Memory B cell (primary cell): ENCODE data around the gene GIPR.
"Not testable (repeated sequence)": the region's sequence is repeated elsewhere in the genome, so short reads cannot be mapped to it uniquely, and the experiment has no call there.

ENCODE experiments used
- ATAC-seq: fragments of 150-1000 bp; cut with Tn5 transposase; 2 replicates; pipeline ENCODE4 v1.10.0; 2021; ENCODE audit warnings: low read depth, mild to moderate bottlenecking, moderate library complexity
- DNase-seq, 2 donors: peaks; one replicate each; pipeline ENCODE4 v3.0.0; 2022; ENCODE audit warnings: low spot score in 2 of 2
- H3K27ac Mint-ChIP-seq: one replicate; pipeline ENCODE4 v1.8.0; 2022; ENCODE audit warnings: mild to moderate bottlenecking, moderate library complexity, mixed read lengths
- H3K27me3 Mint-ChIP-seq: one replicate; pipeline ENCODE4 v1.8.0; 2022; ENCODE audit warnings: mixed read lengths
- H3K36me3 Mint-ChIP-seq: one replicate; pipeline ENCODE4 v1.8.0; 2022; ENCODE audit warnings: mild to moderate bottlenecking, mixed read lengths
- H3K4me1 Mint-ChIP-seq: one replicate; pipeline ENCODE4 v1.8.0; 2022; ENCODE audit warnings: mixed read lengths
- H3K4me3 Mint-ChIP-seq: one replicate; pipeline ENCODE4 v1.8.0; 2022; ENCODE audit warnings: mild to moderate bottlenecking, moderate library complexity, mixed read lengths
- H3K9me3 Mint-ChIP-seq: one replicate; pipeline ENCODE4 v1.8.0; 2022; ENCODE audit warnings: mixed read lengths

Gene GIPR

DNA sequence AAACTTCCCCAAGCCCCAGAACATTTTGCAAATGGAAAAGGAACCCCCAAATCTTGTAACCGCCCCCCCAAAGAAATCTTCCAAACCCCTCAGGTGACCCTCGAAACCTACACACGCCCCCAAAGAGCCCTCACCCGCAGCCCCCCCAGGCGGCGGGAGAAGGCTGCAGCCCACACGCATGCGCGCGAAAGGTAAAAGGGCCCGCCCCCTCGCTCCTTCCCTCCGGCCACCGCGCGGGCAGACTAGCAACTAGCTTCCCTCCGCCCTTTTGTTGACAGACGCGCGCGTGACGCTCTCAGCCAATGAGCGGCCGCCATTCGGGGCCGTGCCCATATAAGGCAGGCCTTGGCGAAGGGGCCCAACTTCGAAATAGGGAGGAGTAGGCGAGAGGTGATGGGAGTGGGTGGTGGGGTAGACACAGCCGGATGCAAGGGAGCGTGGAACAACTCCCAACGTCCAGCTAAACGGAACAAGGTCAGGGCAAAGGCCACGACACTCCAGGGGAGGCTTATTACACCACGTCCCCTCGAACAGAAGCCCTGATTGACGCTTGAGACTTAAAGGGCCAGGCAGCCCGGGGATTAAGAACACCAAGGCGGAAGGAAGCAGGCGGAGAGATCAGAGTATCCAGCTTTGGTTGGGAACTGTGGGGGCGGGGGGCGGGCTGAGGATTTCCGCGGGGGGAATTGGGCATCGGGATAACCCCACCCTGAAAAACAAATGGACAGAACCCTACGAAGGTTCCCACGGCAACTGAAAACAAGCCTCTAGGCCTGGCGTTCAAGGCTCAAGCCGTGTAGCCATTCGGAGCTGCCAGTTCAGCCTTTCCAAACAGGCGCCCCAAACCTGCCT, 49.3 kb downstream of the GIPR start:
- ATAC-seq: peak; percentile 94
- Mint-ChIP-seq H3K27ac (peak overlapping the region; percentile 77), H3K36me3 (peaks cover 16% of the 10 kb centered on the region), H3K4me1 (peaks cover 20% of the 10 kb centered on the region), H3K9me3 (no peaks in the 10 kb centered on the region), H3K27me3 (no peaks in the 10 kb centered on the region), H3K4me3 (peak overlapping the region; percentile 90)
- DNase-seq: peak; percentile 88 to 93

DNA sequence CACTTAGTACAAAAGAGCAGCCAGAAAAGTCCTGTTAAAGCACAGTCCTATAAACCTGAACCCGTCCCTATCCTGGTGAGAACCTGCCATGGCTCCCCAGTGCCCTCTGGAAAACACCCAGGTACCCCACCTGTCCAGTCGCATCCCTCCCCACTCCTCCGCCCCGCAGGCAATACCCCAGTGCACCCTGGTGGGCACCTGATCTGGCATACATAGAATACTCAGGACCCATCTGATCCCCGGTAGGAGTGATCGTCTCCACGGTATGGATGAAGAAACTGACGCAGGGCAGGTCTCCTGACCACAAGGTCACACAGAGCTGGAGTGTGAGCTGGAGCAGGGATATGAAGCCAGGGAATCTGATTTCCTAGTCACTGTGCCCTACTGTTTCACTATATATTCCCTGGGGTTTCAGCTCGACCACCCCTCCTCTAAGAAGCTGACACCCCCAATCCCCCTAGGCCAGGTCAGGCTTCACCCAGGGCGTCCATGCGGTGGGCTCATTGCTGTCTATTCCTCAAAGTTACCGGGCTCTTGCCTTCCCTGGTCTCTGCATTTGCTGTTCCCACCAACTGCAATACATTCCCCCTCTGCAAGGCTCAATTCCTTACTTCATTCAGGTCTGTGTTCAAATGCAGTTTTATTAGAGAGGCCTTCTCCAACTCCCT, 50.1 kb downstream of the GIPR start:
- Mint-ChIP-seq H3K9me3 (no peaks in the 10 kb centered on the region), H3K27ac (peak overlapping the region; percentile 77), H3K27me3 (no peaks in the 10 kb centered on the region), H3K36me3 (peaks cover 16% of the 10 kb centered on the region), H3K4me3 (peak overlapping the region; percentile 90), H3K4me1 (peaks cover 20% of the 10 kb centered on the region)
- ATAC-seq (no peak), DNase-seq (no peak)

DNA sequence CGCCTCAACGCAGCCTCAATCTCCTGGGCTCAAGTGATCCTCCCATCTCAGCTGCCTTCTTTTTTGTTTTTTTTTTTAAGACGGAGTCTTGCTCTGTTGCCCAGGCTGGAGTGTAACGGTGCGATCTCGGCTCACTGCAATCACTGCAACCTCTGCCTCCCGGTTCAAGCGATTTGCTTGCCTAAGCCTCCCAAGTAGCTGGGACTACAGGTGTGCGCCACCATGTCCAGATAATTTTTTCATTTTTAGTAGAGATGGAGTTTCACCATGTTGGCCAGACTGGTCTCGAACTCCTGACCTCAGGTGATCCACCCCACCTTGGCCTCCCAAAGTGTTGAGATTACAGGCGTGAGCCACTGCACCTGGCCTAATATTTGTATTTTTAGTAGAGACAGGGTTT, 52.0 kb downstream of the GIPR start:
- not testable (repeated sequence) for H3K4me3 Mint-ChIP-seq, DNase-seq, H3K9me3 Mint-ChIP-seq, H3K27me3 Mint-ChIP-seq, ATAC-seq, H3K27ac Mint-ChIP-seq
- H3K4me1 Mint-ChIP-seq: peaks cover 21% of the 10 kb centered on the region
- peaks cover 19% of the 10 kb centered on the region for H3K36me3 Mint-ChIP-seq

DNA sequence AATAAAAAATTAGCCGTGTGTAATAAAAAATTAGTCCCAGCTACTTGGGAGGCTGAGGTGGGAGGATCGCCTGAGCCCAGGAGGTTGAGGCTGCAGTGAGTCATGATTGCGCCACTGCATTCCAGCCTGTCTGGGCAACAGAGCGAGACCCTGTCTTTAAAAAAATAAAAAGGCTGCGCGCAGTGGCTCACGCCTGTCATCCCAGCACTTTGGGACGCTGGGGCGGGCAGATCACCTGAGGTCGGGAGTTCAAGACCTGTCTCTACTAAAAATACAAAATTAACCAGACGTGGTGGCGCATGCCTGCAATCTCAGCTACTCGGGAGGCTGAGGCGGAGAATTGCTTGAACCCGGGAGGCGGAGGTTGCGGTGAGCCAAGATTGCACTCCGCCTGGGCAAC, 60.7 kb downstream of the GIPR start:
- Mint-ChIP-seq H3K4me1 (peaks cover 24% of the 10 kb centered on the region), H3K4me3 (peak overlapping the region; percentile 37)
- not testable (repeated sequence) for ATAC-seq, H3K27ac Mint-ChIP-seq, H3K27me3 Mint-ChIP-seq, H3K9me3 Mint-ChIP-seq, H3K36me3 Mint-ChIP-seq, DNase-seq

DNA sequence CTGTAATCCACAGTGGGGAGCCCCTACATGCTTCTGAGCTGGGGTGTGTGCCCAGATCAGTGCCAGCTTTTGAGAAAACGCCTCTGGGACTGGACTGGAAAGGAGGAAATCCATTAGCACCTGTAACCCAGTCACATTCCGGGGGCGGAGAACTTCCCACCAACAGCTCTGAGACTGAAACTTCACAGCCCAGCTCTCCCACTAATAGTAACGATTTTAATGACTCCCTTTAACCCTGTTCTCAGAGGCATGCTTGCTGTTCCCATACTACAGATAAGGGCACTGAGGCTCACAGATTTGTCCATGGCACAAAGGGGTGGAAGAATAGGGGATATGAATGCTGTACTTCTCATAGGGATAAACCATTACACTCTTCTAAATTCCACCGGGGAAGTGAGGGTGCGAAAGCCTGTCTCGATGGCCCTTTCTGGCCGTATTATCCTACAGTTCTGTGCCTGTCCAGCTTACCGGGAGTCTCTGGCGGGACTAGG, 61.8 kb downstream of the GIPR start:
- H3K4me1 Mint-ChIP-seq: peaks cover 20% of the 10 kb centered on the region
- no peaks in the 10 kb centered on the region for H3K27me3 Mint-ChIP-seq
- DNase-seq: no peak
- H3K27ac Mint-ChIP-seq: peak overlapping the region; percentile 93
- peak overlapping the region; percentile 91 for H3K4me3 Mint-ChIP-seq
- no peaks in the 10 kb centered on the region for H3K9me3 Mint-ChIP-seq
- H3K36me3 Mint-ChIP-seq: peaks cover 2% of the 10 kb centered on the region
- no peak for ATAC-seq

DNA sequence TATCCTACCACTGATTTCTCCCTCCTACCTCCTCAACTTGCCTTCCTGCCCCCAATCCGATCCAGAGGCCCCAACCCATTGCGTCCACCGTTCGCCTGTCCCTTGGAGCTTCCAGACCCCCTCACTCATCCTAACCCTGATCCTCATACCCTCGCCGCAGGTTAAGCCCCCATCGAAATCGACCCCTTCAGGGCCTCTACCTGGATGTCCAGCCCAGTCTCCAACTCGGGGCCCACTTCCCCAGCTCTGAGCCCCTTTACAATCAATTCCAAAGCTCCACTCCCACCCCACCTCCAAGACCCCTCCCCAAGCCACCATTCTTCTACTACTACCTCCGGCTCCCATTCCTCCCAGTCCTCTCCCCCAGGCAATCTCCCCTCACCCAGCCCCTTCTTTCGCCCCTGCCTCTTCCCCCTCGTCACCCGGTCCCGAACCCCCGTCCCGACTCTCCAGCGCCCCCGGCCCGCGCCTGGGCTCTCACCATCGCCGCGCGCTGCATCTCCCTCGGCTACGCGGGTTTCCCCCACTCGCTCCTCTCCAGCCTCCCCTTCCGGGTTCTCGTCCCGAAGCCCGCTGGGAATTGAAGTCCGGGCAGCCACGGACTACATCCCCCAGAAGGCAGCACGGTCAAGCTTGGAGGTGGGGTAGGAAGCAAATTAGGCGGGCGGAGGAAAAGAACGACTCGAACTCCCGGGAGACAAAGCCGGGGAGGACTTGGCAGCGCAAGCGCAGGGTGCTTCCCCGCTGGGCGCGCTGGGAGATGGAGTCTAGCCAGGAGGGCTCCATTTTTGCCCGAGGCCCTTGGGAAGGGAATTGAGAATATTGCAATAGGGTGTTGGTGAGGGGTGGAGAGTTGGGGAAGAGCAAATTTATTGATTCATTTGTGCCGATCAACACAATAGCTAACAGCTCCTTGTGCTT, 62.6 kb downstream of the GIPR start, which contains the start of gene FBXO46:
Gene FBXO46 (minus strand): TSS at position 529 of the 921 bp plus-strand sequence. CDS start 17,401 bp downstream, outside the sequence.
- peak within 1 kb of the TSS; percentile 91 for H3K4me3 Mint-ChIP-seq
- DNase-seq: peak; percentile 89 to 90
- H3K4me1 Mint-ChIP-seq: peaks cover 20% of the 10 kb centered on the region
- peak within 1 kb of the TSS; percentile 93 for H3K27ac Mint-ChIP-seq
- H3K36me3 Mint-ChIP-seq: peaks cover 1% of the 10 kb centered on the region
- peak; percentile 96 for ATAC-seq
- no peaks in the 10 kb centered on the region for H3K9me3 Mint-ChIP-seq
- no peaks in the 10 kb centered on the region for H3K27me3 Mint-ChIP-seq
